HG03025 (cell line): ENCODE data around the gene PRDM7.
"Not testable (repeated sequence)": the region's sequence is repeated elsewhere in the genome, so short reads cannot be mapped to it uniquely, and the experiment has no call there.

Source experiments
- ATAC-seq: cut with Tn5 transposase; IDR thresholded peaks from one replicate; pipeline ENCODE4 v1.9.1; 2021; ENCODE audit warnings: mild to moderate bottlenecking, moderate library complexity; ENCODE audit not compliant: unreplicated experiment, low FRiP score

Gene PRDM7

DNA sequence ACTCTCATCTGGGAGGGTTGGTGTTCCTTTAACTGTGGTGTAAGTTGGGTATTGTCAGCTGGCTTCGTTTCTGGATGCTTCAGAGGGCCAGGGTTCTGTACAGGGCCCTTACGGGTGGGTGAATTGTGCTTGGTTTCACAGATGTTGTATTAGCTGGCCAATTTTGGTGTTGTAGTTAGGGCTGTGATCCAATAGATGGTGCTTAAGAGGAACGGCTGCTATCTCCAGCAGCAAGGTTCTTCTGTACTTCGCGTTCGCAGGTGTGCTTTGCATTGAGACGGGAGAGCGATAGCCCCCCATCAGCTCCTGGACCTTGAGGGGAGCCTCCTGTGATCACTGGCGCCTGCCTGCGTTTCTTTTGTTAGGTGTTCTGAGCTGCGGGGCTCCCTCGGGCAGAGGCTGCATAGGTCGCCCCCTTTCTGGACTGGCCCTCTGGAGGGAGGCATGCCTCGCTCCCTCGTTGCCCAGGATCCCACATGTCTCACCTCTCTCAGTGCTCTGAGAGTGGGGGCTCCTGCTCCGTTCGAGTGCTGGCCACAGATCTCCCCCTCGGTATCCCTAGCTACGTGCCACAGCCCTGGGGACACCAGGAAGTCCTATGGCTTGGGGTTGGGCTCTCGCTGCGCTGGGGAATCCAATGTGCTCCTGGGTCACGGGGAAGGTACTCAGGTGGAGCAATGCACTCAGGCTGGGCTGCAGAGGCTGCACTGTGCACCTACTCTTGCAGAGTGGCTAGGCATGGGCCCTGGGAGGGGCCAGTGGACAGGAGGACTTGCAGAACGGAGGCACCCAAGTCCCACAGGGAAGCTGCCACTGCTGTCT is 837 bp upstream of the PRDM7 start:
- ATAC-seq, result peak; percentile 15

DNA sequence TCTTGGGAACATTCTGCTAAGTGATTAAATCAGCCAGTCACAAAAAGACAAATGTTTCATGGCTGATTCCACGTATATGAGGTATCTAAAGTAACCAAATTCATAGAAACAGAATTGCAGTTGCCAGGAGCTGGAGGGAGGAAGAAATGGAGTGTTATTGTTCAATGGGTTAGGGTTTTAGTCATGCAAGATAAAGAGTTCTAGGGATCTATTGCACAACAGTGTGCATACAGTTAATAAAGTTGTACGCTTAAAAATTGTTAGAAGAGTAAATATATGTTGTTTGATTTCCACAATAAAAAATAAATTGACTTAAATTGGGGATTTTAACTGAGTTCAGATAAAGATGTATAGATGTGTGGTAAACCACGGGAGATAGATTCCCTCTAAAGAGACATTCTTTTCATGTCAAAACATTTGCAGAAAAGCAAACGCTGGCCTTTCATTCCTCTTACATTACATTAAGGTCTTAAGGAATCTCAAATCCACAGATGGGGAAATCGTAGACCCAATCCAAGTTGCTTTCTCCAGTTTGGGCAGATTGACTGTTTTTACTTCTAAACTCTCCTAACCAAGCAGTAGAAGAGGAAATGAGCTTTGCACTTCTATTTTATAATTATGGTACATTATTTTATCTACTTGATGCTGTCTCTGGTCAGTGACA is 4.6 kb downstream of the PRDM7 start:
- ATAC-seq, result no peak

DNA sequence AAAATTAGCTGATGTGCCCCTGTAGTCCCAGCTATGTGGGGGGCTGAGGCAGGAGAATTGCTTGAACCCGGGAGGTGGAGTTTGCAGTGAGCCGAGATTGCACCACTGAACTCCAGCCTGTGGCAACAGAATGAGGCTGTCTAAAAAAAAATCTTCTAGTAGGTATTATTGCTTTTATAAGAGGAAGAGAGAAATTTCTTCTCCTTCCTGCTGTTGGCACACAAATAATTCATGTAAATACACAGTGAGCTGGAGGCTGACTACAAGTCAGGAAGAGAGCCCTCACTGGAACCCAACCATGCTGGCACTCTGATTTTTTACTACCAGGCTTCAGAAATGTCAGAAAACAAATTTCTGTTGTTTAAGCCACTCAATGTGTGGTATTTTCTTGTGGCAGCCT is 6.7 kb downstream of the PRDM7 start:
- no peak for ATAC-seq

DNA sequence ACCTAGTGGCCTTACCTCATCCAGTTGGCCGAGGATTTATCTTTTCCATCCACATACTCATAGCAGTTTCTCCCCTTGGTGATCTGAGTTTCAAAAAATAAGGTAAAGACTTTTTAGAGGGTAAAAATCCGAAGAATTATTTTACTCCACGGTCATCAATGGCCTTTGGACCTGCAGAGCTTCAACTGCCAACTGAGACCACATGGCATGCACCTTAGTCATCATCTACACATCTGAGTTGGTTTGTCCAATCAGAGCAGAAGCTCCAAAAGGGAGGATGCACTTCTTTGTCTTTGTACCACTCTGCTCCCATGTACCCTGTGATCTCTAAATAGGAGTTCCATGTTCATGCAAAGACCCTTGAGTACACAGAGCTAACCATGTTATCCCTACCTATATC is 15.7 kb downstream of the PRDM7 start:
- ATAC-seq, result no peak

DNA sequence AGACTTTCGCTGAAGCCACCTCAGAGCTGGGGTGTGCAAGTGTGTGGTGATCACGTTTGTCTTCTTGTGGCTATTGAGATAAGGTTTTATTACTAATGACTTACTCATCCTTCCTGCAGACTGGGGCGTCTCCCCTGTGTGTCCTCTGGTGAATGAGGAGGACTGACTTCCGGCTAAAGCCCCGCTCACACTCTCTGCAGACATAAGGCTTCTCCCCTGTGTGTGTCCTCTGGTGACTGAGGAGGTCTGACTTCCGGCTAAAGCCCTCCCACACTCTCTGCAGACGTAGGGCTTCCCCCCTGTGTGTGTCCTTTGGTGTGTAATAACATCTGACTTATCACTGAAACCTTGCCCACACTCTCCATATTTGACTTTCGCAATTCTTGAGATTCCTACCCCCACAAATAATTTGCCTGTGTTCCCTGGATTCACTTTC is 19.4 kb downstream of the PRDM7 start:
- no peak for ATAC-seq

DNA sequence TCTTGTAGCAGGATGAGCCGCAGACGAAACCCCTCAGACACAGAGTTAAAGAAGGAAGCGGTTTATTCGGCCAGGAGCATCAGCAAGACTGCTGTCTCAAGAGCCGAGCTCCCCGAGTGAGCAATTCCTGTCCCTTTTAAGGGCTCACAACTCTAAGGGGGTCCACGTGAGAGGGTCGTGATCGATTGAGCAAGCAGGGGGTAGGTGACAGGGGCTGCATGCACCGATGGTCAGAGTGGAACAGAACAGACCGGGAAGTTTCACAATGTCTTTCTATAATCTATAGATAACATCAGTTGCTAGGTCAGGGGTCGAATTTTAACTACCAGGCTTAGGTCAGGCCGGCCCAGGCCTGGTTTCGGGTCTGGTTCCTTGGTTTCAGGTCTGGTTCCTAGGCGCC is 20.6 kb downstream of the PRDM7 start:
- ATAC-seq, result not testable (repeated sequence)

DNA sequence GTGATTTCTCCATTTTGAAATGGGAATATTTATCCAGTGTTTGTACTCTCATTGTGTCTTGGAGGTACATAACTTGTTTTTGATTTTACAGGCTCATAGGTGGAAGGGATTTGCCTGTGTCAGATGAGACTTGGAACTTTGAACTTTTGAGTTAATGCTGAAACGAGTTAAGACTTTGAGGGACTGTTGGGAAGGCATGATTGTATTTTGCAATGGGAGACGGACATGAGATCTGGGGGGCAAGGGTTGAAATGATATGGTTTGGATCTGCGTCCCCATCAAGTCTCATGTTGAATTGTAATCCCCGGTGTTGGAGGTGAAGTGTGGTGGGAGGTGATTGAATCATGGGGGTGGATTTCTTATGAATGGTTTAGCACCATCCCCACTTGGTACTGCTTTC is 21.8 kb downstream of the PRDM7 start:
- ATAC-seq, result no peak

DNA sequence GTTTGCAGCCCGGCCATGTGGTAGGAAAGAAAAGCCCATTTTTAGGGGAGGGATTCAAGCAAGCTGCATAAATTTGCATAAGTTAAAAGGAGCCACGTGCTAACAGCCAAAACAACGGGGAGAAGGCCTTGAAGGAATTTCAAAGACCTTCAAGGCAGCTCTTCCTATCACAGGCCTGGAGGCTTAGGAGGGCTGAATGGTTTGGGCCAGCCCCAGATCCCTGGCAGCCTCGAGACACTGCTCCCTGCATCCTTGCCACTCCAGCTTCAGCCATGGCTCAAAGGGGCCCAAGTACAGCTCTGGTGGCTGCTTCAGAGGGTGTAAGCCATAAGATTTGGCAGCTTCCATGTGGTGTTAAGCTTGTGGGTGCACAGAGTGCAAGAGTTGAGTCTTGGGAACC is 22.6 kb downstream of the PRDM7 start:
- no peak for ATAC-seq

DNA sequence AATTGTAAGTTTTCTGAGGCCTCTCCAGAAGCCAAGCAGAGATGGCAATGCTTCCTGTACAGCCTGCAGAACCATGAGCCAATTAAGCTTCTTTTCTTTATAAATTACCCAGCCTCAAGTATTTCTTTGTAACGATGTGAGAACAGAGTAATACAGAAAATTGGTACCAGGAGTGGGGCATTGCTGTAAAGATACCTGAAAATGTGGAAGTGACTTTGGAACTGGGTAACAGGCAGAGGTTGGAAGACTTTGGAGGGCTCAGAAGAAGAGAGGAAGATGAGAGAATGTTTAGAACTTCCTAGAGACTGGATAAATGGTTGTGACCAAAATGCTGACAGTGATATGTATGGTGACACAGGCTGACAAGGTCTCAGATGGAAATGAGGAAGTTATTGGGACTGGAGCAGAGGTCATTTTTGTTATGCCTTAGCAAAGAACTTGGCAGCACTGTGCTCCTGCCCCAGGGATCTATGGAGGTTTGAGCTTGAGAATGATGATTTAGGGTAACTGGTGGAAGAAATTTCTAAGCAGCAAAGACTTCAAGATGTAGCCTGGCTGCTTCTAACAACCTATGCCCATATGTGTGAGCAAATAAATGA is 23.1 kb downstream of the PRDM7 start:
- ATAC-seq, result no peak

DNA sequence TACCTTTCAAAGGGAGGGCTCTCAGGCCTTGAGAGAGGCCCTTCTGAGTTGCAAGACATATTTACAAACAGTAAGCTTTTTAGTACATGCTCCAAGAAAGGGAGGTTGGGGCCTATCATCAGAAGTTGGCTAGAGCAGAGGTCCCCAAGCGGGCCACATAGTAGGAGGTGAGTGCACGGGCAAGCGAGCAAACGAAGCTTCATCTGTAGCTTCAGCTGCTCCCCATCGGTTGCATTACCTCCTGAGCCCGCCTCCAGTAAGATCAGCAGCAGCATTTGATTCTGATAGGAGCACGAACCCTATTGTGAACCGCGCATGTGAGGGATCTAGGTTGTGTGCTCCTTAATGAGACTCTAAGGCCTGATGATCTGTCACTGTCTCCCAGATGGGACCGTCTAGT is 26.2 kb downstream of the PRDM7 start:
- no peak for ATAC-seq

DNA sequence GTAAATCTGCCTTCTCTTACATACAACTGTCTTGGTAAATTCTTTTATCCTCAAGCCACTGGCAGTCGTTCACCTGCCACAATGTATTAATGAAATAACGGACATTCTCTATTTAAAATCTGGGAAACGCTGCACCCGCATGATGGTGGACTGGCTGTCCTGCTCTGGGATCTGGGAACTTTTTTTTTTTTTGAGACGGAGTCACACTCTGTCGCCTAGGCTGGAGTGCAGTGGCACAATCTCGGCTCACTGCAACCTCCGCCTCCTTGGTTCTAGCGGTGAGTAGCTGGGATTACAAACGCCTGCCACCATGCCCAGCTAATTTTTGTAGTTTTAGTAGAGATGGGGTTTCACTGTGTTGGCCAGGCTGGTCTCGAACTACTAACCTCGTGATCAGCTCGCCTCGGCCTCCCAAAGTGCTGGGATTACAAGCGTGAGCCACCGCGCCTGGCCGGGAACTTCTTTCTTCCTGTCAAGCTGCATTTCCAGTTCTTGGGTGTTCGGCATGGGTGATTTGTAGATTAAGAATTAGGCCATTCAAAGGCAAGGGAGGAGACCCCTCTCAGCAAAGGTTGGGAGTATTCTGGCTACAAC is 28.3 kb downstream of the PRDM7 start:
- ATAC-seq, result no peak

DNA sequence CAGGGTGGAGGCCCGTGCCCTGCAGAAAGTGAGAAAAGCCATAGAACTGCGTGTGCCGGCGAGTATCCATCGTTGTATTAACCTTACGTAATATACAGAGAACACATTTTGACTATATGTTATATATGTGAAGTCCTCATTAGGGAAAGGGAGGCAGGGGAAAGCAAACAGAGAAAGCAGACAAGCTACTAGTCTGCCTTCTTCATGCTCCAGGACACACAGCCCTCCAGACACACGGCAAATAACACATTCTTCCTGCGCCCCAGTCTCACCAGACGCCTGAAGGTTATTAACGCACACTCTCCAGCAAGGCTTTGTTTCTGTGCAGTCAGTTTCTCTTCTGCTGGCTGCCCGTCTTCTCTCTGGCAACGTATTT is 28.8 kb downstream of the PRDM7 start:
- no peak for ATAC-seq

DNA sequence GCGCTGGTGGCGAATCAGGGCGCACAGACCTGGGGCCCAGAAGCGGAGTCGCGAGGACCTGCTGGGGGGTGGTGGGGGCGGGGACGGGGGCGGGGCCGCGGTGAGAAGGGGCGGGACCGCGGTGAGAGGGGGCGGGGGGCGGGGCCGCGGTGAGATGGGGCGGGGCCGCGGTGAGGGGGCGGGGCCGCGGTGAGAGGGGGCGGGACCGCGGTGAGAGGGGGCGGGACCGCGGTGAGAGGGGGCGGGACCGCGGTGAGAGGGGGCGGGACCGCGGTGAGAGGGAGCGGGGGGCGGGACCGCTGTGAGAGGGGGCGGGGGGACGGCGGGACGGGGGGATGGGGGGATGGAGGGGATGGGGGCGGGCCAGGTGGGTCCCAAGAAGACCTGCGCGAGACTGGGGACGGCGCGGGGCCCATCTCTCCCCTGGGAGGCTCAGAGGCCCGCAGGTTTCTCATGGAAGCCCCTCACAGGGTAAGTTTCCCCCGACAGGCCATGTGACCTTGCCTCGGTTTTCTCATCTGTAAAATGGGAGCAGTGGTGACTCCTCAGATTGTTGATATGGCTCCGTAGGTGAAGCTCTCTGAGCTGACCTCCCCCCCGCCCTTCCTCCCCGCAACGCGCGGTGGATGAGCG is 29.3 kb downstream of the PRDM7 start:
- no peak for ATAC-seq

DNA sequence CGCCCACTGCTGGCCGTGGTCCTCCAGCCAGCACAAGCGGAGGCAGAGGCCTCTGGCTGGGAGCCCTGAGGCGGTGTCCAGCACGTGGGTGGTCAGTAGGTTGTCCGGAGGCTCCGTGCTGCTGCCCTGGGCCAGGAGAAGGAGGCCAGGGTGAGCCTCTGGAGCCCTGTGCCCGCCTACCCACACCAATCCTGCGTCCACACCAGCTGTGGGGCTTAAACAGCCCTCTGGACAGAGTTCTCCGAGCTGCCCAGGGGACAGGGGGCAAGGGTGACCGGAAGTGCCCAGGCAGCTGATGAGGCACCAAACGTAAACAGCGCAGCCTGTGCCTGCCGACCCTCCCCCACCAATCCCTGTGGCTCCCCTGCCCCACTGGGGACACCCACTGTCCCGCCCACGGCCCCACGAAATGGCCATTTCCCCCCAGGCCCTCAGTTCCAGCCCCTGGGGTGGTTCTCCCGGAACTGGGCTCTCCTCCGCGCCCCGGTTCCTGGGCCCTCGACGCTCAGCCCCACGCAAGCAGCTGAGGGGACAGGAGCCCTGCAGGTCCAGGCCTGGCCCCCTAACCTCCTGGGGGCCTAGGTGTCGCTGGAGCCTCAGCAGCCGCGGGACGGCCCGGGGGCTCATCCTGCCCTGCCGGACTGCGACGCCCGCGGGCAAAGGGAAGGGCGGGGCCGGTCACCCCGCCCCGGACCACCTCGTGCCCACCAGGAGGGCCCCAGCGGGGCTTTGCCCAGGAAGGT is 30.0 kb downstream of the PRDM7 start:
- ATAC-seq, result no peak

DNA sequence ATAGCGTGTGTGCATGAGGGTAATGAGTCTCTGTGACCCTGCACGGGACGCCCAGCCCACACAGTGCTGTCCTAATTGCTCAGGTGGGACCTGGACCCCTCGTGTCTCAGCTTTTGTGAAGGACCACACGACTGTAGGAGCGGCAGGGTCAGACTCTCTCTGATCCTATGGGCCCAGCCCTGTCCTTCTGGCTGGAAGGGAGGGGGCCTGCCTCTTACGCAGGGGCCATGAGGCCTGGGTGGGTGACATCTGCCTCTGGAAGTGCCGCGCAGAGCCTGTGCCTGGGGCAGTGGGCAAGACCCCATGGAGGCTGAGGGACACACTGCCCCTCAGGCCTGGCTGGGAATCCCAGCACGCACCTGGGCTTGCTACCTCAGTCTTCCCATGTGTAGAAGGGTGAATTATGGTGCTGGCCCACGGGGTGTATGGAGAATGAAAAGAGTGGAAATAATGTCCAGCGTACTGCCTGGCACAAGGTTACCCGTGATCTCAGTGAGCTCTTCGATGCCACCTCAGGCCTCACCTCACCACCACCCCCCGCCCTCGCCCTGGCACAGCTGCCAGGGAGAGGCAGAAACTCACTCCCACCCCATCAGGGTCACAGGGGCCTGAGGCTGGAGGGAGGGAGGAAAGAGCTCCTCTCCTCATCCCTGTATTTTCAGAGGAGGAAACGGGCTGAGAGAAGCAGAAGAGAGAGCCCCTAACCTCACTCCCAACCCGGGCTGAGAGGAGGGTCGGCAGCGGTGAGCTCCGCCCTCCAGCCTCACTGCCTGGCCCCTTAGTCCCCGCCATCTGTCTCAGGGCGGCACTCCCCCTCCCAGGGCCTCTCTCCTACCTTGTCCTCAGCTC is 30.8 kb downstream of the PRDM7 start:
- no peak for ATAC-seq

DNA sequence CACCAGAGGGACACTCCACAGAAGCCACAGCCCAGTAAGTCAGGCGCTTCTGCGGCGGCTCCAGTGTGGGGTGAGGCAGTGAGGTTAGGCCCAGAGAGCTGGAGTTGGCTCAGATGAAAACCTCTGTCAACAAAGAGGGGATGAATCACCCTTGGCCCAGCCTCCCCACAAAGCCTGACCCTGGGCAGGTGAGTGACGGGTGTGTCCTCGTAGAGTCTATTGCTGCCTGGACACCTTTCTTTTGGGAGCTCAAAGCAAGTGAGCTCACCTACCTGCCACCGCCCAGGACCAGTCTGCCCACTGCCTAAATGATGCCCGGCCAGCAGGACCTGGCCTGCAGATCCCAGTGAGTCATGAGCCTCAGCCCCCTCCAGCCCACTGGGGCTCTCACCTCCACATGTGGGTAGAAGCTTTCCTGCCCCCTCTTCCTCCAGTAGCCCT is 33.0 kb downstream of the PRDM7 start:
- ATAC-seq, result no peak

DNA sequence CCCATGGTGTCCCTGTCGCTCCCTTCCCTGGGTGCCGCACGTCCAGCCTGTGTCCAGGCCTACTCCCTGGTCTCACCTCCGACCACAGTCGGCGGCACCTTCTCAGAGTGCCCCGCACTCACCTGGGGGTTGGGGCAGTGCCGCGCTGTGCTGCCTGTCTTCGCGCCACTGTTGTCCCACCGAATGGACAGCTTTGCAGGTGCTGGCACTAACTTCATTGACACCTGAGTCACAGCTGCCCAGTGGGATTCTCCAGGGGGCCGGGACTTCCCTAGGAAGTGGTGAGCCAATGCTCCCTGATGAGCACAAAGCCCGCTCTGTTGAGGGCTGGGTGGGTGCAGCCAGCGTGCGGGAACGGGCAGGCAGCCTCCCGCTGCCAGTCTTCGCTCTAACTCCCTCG is 33.6 kb downstream of the PRDM7 start:
- ATAC-seq, result no peak

DNA sequence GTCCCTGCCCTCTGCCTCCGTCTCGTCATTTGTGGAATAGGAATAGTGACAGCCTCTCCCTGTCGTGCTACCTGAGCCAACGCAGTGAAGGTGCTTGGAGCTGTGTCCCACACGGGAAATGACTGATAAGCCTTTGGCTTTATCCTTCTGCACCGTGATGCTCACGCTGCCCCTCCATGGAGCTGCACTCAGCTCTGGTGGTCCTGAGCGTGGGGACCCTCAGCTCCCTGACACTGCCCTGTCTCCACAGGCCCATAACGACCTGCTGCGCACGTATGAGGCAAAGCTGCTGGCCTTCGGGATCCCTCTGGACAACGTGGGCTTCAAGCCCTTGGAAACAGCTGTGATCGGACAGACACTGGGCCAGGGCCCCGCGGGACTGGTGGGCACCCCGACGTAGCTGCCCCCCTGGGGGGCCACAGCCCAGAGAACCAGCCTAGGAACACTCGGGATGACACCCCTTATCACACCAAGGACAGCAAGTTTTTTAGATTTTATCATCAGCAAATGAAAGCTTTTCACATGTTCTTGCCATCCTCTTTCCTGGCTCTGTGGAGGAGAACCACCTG is 34.1 kb downstream of the PRDM7 start:
- ATAC-seq, result no peak

DNA sequence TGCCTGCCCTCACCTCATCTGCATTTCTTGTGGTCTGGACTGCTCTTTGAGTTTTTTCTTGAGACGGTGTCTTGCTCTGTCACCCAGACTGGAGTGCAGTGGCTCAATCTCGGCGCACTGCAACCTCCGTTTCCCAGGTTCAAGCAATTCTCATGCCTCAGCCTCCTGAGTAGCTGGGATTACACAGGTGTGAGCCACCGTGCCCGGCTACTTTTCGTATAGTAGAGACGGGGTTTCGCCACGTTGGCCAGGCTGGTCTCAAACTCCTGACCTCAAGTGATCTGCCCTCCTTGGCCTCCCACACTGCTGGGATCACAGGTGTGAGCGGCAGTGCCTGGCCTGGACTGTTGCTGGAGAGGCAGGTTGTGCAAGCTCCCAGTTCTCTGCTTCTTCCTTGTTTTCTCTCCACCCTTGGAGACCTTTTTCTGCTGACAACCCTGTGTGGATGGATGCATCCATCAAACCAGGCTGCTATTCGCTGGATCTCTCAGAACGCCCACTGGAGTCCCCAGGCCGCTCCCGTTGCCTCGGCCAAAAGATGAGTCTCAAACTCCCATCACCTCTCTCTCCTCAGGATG is 35.1 kb downstream of the PRDM7 start:
- ATAC-seq, result no peak
